Islet of Langerhans (tissue), 1 donor: ENCODE data around the gene MARVELD1.
A peak's percentile ranks its signal among the peaks of the same experiment; 100 is the strongest.
"Not testable (repeated sequence)": the region's sequence is repeated elsewhere in the genome, so short reads cannot be mapped to it uniquely, and the experiment has no call there.

ENCODE experiments used
- FAIRE-seq: peaks from one replicate; lab custom pipeline; 2011; peaks lifted over from hg19 to GRCh38; lab: Jason Lieb, UNC

Gene MARVELD1

GRCh38 chr10:97713339-97713825, at the start of gene MARVELD1:
Gene MARVELD1, plus strand, starts transcription at chr10:97713730. Its CDS starts 147 bp downstream, at chr10:97713877.
- no peak for FAIRE-seq

DNA sequence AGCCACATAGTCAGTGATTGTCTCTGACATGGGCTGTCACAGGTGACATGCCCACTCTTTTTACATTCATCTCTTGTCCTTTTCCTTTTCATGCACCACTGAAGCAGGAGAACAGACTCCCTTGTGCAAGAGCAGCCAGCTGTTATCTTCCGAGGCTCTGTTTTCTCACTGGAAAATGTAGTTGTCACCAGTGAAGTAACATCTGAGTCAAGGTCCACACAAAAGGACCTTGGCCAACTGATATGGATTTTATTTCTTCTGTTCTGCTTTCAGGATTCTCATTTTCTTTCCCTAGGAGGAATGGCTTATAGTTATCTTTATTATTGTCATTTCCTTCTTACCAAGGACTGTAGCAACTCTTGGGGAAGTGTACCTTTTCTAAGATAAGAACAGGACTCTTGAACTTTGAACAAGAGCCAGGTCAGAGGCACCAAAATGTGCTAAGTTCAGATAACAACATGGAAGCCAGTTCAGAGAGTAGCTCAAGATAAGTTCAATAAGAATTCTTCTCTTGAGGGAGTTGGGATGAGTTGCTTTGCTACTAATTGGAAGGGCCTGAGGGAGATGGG, 49.2 kb upstream of the MARVELD1 start:
- FAIRE-seq, result no peak

DNA sequence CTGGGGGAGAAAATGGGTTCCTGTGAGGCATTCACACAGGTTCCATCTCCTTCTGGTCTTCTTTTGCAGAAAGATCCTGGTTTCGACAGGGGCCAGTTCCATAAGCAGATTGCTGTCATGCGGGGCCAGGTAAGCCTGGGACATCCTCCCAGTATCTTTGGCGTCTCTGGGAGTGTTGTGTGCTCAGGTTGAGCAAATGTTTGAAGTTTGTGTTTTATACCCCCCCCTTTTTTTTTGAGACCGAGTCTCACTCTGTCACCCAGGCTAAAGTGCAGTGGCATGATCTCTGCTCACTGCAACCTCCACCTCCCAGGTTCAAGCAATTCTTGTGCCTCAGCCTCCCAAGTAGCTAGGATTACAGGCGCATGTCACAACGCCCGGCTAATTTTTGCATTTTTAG, 46.5 kb upstream of the MARVELD1 start:
- FAIRE-seq, result no peak

DNA sequence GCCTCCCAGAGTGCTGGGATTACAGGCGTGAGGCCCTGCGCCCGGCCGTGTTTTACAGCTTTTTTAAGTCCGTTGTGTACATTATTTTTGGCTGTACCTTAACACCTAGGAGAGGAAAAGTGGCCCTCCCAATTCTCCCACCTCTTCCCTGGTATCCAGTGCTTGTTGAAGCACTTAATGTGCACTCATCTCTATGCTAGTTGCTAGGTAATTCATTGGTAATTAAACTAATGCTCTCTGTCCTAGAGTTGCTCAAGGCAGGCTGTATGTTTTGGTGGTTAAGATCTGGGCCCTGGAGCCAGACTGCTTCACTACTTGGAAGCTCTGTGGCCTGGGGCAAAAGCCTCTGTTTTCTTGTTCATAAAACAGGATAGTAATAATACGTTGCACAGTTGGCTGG, 46.1 kb upstream of the MARVELD1 start:
- FAIRE-seq, result no peak

DNA sequence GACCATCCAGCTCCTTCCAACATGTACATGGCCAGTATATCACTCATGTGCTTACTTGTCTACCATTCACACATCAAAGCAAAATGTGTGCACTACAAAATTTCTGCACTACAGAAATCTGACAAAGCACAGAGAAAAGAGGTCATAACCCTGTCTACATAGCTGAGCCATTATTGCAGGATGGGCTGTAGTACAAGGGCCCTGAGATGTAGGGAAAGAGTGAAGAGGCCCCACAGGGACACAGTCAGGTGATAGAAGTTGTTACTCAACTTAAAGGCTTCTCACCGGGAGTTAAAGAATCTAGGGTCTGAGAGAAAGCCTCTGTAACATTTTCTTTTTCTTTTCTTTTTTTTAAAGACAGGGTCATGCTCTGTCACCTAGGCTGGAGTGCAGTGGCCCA, 44.0 kb upstream of the MARVELD1 start:
- FAIRE-seq, result no peak

DNA sequence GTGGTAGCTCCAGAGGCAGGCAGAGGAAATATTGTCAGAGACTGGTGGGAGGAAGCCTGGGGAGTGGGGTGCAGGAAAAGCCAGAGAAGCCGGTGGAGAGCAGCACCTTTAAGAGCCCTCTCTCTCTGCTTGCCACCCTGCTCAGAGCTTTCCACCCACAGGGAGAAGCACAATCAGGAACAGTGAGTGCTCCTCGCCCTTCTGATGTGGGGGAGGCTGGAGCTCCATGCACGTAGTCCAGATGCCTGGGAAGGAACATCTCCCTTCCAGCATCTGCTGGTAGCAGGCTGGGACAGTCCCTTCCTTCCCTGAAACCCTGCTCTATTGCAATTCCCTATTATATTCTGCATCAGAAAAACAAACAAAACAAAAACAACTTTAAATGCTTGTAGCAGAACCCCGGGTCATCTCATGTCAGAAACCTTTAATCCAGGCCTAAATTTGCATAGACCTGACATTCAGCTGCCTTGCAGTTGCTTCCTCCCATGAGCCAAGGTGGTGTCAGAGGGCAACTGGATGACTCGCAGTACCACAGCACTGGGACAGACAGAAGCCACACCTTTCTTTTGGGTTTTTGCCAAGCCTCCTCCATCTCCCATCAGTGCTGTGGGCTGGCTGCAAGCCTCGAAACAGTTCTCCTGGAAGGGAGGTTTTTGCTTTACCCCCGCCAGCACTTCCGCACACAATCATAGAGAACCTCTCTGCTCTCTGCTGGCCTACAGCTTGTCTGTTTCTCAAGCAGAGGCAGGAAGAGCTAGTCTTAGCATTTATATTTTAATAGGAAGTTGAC, 39.6 kb upstream of the MARVELD1 start:
- FAIRE-seq, result no peak

- no peak for FAIRE-seq
Measured at GRCh38 chr10:97675222-97675621, 38.3 kb upstream of the MARVELD1 start.

DNA sequence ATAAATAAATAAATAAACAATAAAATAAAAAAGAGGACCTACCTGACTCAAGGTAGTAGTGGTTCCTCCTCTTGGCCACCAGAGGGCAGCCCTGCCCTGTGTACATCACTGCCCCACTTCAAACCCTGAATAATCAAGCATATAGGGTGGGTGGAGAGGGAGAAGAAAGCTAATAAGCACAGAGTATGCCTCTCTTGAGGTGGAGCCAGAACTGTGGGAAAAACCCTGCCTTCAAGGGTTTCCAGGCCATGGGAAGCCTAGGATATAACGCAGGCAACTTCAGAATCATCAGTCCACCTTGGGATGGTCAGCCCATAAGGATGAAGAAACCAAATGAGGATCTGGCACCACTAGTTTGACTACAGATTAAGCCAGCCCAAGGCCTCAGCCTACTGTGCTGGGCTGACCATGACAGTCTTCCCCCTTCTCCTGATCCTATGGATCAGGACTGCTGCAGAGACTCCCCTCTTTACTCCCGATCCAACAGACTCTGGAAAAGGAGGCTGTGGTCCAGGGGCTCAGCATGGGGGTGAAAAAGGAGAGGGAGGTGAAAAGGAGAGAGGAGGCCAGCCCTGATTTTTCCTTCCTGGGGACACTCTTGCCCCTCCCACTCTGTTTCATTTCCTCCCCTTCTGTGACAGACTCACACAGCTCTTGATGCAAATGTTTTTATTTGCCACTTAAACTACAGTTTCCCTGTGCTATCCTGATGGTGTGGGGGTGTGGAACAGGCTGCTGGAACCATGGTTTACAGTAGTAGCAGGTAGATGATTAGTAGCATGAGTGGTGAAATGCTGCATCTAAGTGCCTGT, 36.6 kb upstream of the MARVELD1 start:
- FAIRE-seq, result peak; percentile 66

GRCh38 chr10:97679594-97679993, 33.9 kb upstream of the MARVELD1 start:
- FAIRE-seq, result no peak

DNA sequence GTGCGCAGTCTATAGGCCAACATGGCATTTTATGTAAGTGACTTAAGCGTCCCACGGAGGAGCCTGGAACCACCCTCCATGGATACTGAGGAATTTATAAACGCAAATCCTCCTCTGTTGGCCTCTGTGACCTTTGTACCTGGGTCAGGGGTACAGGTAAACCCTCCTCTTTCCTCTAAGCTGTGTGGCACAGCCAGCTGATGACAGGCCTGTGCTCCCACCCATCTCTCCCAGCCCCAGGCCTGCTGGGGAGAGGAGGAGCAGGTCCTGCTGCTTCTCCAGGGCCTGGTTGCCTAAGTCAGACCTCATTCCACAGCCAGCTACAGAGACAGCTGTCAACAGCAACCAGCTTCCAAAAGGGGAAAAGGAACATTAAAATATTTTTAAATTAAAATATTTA, 31.5 kb upstream of the MARVELD1 start:
- no peak for FAIRE-seq

DNA sequence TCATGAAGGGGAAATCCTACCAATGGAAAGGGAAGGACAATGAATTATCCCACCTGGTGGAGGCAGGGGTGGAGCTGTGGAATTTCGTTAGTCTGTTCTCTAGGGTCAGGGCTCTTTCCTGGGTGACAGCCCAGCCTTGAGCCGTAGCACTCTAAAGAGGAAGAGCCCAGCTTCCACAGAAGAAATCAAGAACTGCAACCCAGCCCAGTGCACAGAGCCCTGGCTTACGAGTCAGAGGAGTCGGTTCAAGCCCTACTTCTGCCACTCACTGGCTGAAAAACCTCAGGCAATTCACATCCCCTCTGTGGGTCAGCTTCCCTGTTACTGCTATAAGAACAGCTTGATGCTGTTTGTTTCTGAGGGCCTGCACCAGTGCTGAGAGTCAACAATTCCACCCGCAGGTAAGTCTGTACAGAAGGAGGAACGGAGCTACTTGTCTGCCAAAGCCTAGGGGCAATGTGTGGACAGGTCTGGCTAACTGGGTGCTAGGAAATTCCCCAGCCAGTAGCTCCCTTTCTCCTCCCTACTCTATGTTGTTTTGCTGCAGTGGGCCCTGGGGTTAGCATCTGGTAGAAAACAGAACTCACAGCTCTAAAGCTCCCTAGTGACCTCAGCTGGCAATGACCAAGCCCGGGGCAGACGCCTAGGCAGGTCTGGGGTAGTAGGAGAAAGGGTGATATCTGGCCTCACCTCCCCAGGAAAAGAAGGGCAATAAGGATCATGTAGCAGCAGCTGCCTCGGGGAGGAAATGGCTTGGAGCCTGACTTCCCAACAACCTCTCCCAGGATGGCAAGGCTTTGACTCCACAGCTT, 29.8 kb upstream of the MARVELD1 start:
- FAIRE-seq, result no peak

DNA sequence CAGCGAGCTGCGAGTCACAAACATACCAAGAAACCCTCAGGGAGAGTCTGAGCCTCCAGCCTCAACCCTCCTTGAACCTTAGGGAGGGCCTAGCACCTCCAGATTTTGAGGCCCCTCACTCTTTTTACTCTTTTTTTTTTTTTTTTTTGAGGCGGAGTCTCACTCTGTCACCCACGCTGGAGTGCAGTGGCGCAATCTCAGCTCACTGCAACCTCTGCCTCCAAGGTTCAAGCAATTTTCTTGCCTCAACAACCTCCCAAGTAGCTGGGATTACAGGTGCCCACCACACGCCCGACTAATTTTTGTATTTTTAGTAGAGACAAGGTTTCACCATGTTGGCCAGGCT, 29.2 kb upstream of the MARVELD1 start:
- FAIRE-seq, result not testable (repeated sequence)

DNA sequence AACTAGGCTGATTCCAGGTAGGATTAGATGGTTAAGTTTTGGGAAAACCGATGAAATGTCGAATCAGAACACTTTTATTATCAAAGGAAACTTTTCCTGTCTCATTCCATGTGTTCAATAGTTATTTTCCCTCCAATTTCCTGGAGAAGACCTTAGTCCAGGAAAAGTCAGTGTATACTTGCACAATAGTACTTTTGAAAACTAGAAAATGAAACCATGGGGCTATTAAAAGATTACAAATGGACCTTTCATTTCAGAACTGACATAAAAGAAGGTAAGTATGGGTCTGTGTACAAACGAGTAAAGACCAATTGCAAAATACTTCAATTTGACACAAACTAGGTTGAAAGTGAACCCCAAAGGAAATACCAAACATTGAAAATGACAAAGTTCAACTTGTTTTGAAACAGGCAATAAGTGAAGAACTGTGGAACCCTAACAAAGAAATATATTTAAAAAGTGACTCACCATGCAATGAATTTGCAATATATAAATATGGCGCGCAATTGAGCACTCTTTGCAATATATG, 28.6 kb upstream of the MARVELD1 start:
- no peak for FAIRE-seq

DNA sequence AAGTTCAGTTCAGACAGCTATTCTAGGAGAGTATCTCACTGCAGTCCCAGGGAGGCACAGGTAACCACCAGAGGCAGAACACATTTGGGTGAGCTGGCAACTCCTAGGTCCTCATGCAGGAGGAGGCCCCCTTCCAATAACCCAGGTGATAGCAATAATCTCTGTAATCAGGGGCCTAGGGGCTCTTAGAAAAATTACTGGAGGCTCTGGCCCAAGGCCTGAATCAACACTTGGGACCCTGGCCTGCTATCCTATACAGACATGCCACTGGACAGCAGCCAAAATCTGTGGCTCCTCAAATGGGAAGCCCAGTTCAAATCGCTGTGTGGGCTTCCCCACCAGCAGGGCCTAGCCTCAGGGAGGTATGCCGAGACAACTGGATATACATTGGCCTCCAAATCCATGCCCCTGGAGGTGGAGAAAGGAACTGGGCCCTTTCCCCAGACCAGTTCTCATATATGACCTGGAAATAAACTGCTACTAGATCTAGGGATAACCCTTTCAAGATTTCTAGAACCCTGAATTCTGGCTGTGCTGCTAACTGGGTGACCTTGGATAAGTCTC, 28.1 kb upstream of the MARVELD1 start:
- FAIRE-seq, result no peak

DNA sequence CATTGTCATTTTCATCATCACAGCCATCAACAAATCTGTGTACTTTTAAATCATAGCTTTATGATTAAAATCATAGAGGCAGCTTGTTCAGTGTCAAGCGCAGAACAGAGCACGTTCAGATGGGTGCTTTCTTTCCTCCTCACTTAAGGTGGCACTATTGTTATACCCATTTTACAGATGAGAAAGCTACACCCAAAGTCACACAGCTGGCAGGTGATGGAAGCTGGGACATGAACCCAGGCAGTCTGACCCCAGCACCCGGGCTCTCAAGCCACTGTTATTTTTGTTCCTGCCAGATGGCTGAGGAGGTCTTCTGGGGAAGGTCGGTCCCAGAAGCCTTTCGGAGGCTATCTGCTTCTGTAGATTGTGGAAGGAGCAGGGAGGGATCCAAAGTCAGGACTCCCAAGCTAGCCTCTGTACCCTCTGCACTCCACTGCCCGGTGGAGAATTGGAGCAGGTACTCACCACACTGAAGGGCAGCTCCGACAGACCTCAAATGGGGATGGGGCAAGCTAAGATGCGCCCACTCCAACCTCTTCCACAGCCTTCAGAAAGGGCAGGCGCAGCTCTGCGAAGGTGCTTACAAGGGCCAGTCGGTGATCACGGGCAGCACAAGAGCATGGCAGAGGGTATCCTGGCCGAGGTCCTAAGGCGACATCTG, 27.1 kb upstream of the MARVELD1 start:
- no peak for FAIRE-seq

DNA sequence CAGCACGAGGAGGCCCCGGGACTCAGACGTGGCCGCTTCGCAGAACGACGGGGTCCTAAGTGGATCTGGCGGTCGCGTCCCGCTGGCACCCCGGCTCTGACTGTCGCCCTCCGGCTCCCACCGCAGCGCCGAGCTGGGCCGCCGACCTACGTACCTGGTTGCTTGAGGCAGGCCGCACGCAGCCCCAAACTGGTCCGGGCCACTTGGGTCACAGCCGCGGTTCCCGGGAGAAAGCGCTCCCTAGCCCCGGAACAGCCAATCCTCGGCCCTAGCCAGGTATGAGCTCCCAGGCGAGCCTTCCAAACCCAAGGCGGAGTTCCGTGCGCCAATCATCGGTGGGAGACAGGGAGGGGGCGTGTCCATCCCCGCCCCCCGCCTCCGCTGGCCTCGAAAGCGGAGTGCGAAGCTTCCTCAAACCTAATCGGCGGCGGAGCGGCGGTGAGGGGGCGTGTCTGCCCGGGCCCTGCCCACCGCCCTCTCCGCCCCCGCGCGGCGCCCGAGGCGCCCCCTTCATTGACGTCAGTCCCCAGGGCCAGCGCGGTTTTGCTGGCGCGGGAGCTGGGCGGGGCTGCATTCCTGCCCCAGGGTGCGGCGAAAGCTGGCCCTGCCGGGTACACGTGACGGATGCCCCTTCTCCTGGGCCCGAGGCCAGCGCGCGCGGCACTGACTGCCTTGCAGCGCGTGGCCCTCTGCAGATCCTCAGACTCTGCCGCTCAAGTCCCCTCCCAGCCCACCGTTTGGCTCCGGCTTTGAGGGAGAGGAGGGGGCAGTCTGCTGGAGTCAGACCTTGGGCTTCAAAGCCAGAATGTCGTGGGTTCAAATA, 26.4 kb upstream of the MARVELD1 start, which contains the start of gene AVPI1:
Gene AVPI1, minus strand, starts transcription at position 280 of the 823 bp plus-strand sequence. CDS start 7,336 bp downstream, outside the sequence.
- FAIRE-seq, result no peak

DNA sequence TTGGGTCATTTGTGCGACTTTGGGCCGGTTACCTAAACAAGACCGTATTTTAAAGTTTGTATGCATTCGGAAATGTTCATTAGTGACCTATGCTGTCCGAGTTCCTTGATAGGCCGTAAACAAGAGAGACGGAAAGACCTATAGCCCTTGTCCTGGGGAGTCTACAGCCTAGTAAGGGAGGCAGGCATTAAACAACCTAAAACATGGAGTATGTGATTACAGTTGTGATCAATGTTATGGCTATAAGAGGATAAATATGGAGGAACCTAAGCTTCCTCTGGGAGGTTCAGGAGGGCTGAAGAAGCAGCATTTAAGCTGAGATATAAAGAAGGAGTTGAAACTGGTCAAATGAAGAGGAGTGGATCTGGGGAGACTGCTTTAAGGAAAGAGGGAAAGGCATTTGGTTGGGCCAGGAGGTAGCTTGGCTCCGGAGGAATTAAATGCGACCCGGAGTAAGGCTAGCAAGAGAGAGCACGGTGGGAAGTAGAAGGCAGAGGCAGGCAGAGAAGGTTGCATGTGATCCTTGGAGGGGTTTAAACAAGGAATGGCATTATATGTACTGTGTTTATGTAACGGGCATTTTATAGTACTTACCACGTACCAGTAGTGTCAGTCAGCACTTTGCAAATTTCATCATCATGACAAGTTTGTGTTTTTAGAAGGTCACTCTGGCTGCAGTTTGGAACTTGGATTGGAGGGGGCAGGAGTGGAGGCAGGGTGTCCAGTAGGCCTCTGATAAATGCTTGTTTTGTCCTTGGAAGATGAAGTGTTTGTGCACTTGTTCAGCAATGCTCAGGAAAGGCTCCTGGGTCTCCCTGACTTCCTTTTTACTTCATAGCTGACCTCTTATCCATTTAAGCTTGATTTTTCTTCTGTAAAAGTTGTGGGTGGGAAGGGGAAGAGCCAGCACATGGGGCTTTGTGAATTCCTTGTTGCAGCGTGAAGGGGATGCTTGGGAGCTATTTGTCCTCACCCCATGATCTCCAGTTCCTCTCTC, 25.4 kb upstream of the MARVELD1 start:
- FAIRE-seq, result no peak

- no peak for FAIRE-seq
Measured at GRCh38 chr10:97689559-97690020, 23.9 kb upstream of the MARVELD1 start.

GRCh38 chr10:97690133-97690532, 23.4 kb upstream of the MARVELD1 start:
- no peak for FAIRE-seq
